GM23248 (cell line): Measurements from ENCODE around the gene WNK2. TPM values are rescaled to one million over a fixed set of nuclear protein-coding genes. Genes with fewer than 3 reads are reported as not detected.

Source experiments
- DNase-seq: peaks from one replicate; pipeline ENCODE4 v3.0.0-alpha.2; 2015
- H2AFZ ChIP-seq: fragments of 200-600 bp; sonication (generic); 2 replicates; pipeline ENCODE4 v1.6.1; 2016; ENCODE audit warnings: antibody characterized with exemption
- H3F3A ChIP-seq: fragments of 200-600 bp; sonication (generic); 2 replicates; pipeline ENCODE4 v1.6.1; 2016; ENCODE audit warnings: mild to moderate bottlenecking, antibody characterized with exemption, mixed run types; ENCODE audit not compliant: insufficient read depth
- H3K27ac ChIP-seq: fragments of 200-600 bp; sonication (generic); 2 replicates; pipeline ENCODE4 v1.5.1; 2016; ENCODE audit warnings: mild to moderate bottlenecking
- H3K27me3 ChIP-seq: fragments of 200-600 bp; sonication (generic); replicated peaks from 2 replicates; pipeline ENCODE4 v1.6.1; 2016; ENCODE audit warnings: mild to moderate bottlenecking; ENCODE audit not compliant: insufficient read depth
- H3K36me3 ChIP-seq: fragments of 200-600 bp; sonication (generic); 2 replicates; pipeline ENCODE4 v1.6.1; 2016; ENCODE audit warnings: low read depth, mild to moderate bottlenecking
- H3K4me1 ChIP-seq: fragments of 200-600 bp; sonication (generic); 2 replicates; pipeline ENCODE4 v1.6.1; 2016; ENCODE audit warnings: mild to moderate bottlenecking; ENCODE audit not compliant: insufficient read depth
- H3K4me2 ChIP-seq: fragments of 200-600 bp; sonication (generic); one replicate; pipeline ENCODE4 v1.6.1; 2016; ENCODE audit warnings: mild to moderate bottlenecking; ENCODE audit not compliant: unreplicated experiment
- H3K4me3 ChIP-seq: fragments of 200-600 bp; sonication (generic); 2 replicates; pipeline ENCODE4 v1.5.1; 2016; ENCODE audit warnings: mild to moderate bottlenecking
- H3K79me2 ChIP-seq: fragments of 200-600 bp; sonication (generic); 2 replicates; pipeline ENCODE4 v1.6.1; 2016; ENCODE audit warnings: mild to moderate bottlenecking; ENCODE audit not compliant: insufficient read depth
- H3K9ac ChIP-seq: fragments of 200-600 bp; sonication (generic); 2 replicates; pipeline ENCODE4 v1.6.1; 2016; ENCODE audit warnings: mild to moderate bottlenecking
- H3K9me2 ChIP-seq: fragments of 200-600 bp; sonication (generic); 2 replicates; pipeline ENCODE4 v1.6.1; 2016; ENCODE audit warnings: mixed run types, mild to moderate bottlenecking, moderate library complexity; ENCODE audit not compliant: insufficient read depth
- H3K9me3 ChIP-seq: fragments of 200-600 bp; sonication (generic); one replicate; pipeline ENCODE4 v1.6.1; 2017; ENCODE audit warnings: low read depth
- H4K20me1 ChIP-seq: fragments of 200-600 bp; sonication (generic); 2 replicates; pipeline ENCODE4 v1.6.0; 2016; ENCODE audit not compliant: insufficient read depth
- EZH2 ChIP-seq: fragments of 200-600 bp; sonication (generic); IDR thresholded peaks from 2 replicates; pipeline ENCODE4 v1.6.1; 2018; ENCODE audit warnings: antibody characterized with exemption, mild to moderate bottlenecking; ENCODE audit not compliant: insufficient read depth, poor library complexity, severe bottlenecking
- EZH2phosphoT487 ChIP-seq: fragments of 200-600 bp; sonication (generic); IDR thresholded peaks from 2 replicates; pipeline ENCODE4 v1.6.1; 2018; ENCODE audit warnings: antibody characterized with exemption, moderate library complexity, mild to moderate bottlenecking, low read depth; ENCODE audit not compliant: insufficient read depth
- WGBS, 2 experiments: methylation state at CpG; one replicate each; pipeline ENCODE4 v1.1.6; 2015 to 2017; ENCODE audit warnings: low lambda C conversion rate in 2 of 2, low coverage in 1 of 2; ENCODE audit errors: missing lambda C conversion rate in 2 of 2; 5-methylcytosine and 5-hydroxymethylcytosine counted together
- in situ Hi-C: fragments of 300-500 bp; cut with MboI; formaldehyde crosslinking; loops from 2 replicates; pipeline ENCODE4 v1.15.0; 2020
- polyA plus RNA-seq: library from polyadenylated mRNA; unstranded; fragments of >200 nt; fragmentation: Nextera tagmentation; extraction: Ambion mirVana; gene quantifications from 2 replicates; pipeline ENCODE4 v1.2.1, GENCODE V29; 2016
- total RNA-seq: library from RNA; depleted of rRNA; stranded (reverse); fragments of >200 nt; shearing (Covaris generic); gene quantifications from 2 replicates; pipeline ENCODE4 v1.2.3, GENCODE V29; 2014

The WNK2 gene
- total and polyA plus RNA-seq, 2 experiments from 2014 or later: not detected

DNA sequence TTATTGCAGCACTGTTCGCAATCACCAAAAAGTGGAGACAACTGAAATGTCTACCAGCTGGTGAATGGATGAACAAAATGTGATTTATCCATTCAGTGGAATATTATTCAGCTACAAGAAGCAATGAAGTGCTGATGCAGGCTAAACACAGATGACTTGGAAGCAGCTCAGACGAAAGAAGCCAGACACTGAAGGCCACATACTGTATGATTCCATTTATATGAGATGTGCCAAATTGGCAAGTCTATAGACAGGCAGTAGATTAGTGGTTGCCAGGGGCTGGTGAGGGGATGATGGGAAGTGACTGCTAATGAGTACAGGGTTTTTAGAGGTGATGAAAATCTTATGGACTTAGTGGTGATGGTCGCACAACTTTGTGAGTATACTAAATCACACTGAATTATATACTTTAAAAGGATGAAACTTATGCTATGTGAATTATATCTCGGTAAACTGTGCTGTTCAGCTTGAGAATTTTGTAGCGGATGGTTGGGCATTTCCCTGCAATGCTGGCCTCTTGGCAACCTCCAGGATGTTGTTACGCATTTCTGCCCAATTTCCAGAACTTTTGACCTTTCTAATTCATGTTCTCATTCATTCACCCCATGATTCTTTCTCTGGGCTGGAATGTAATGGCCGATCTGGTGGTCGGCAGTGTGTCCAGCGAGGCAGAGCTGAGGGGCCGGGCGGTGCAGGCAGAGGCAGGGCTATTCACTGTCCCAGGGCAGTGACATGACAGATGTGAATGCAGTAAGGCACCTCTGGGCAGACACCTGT, 22.0 kb upstream of the WNK2 start:
- H3K4me1 ChIP-seq: no peaks in the 10 kb centered on the region
- no peaks in the 10 kb centered on the region for H3K36me3 ChIP-seq
- DNase-seq: no peak
- 31% methylated on average over 11 of the region's 11 CpGs for WGBS, 2 experiments
- no peaks in the 10 kb centered on the region for H3F3A ChIP-seq
- H3K9me2 ChIP-seq: no peaks in the 10 kb centered on the region
- H2AFZ ChIP-seq: no peak overlapping the region
- no peaks in the 10 kb centered on the region for H4K20me1 ChIP-seq
- in situ Hi-C loops: loop anchor here (10.0 to 25.0 kb wide), 2 partner anchors 143 to 400 kb away; no protein-coding TSS in a partner anchor
- no peak overlapping the region for H3K4me3 ChIP-seq
- no peaks in the 10 kb centered on the region for H3K79me2 ChIP-seq
- H3K9me3 ChIP-seq: no peaks in the 10 kb centered on the region
- H3K9ac ChIP-seq: no peak overlapping the region
- H3K27me3 ChIP-seq: peaks cover 7% of the 10 kb centered on the region; the same call in 1 of the 2 replicates
- TF ChIP-seq EZH2phosphoT487 (no peak), EZH2 (no peak)
- no peak overlapping the region for H3K27ac ChIP-seq
- H3K4me2 ChIP-seq: no peak overlapping the region

DNA sequence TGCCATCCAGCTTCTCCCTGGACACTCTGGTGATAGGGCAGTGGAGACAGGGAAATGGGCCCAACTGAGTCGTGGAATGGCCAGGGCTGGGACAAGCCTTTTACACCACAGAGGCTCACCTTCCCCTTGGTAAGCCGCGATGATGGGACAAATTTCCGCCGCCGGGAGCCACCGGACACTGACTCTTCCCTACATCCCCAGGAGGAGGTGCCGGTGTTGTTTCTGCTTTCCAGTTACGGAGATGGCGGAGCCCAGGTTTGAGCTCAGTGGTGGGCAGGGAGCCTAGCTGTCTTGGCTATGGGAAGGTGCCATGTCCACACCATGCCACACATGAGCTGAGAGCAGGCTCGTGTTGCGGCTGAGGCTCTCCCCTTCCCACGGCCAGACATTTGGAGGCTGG, 19.9 kb upstream of the WNK2 start:
- H4K20me1 ChIP-seq: no peaks in the 10 kb centered on the region
- H3K27ac ChIP-seq: no peak overlapping the region
- no peak overlapping the region for H2AFZ ChIP-seq
- 81 to 92% methylated on average over 12 of the region's 13 CpGs for WGBS, 2 experiments
- no peaks in the 10 kb centered on the region for H3K4me1 ChIP-seq
- H3K9ac ChIP-seq: no peak overlapping the region
- DNase-seq: no peak
- in situ Hi-C loops: loop anchor here (10.0 to 25.0 kb wide), 2 partner anchors 141 to 398 kb away; no protein-coding TSS in a partner anchor
- no peaks in the 10 kb centered on the region for H3K79me2 ChIP-seq
- H3K4me2 ChIP-seq: no peak overlapping the region
- no peaks in the 10 kb centered on the region for H3K9me3 ChIP-seq
- H3K36me3 ChIP-seq: no peaks in the 10 kb centered on the region
- no peak for TF ChIP-seq EZH2phosphoT487
- TF ChIP-seq EZH2: no peak
- no peaks in the 10 kb centered on the region for H3K9me2 ChIP-seq
- H3K27me3 ChIP-seq: peaks cover 7% of the 10 kb centered on the region; the same call in 1 of the 2 replicates
- H3F3A ChIP-seq: no peaks in the 10 kb centered on the region
- H3K4me3 ChIP-seq: no peak overlapping the region

DNA sequence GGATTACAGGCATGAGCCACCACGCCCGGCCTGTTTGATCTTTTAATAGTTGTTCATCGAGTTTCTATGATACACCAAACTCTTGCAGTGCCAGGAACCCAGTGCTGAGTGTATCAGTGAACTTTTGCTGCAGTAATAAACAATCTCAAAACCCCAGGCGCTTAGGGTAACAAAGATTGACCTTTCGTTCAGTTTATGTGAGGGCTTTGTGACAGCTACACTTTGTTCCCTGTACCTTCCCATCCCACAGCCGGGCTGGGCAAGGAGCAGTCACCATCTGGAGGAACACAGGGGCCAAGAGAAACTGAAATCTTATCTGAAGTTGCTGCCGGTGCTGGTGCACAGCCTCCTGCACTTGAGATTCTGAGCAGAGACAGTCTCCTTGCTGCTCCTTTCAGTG, 17.2 kb upstream of the WNK2 start:
- H3K9ac ChIP-seq: no peak overlapping the region
- no peaks in the 10 kb centered on the region for H3K4me1 ChIP-seq
- H3F3A ChIP-seq: no peaks in the 10 kb centered on the region
- DNase-seq: no peak
- no peaks in the 10 kb centered on the region for H3K79me2 ChIP-seq
- TF ChIP-seq EZH2 (no peak), EZH2phosphoT487 (no peak)
- in situ Hi-C loops: loop anchor here (10.0 to 25.0 kb wide), 2 partner anchors 138 to 396 kb away; no protein-coding TSS in a partner anchor
- H4K20me1 ChIP-seq: no peaks in the 10 kb centered on the region
- H3K27me3 ChIP-seq: peaks cover 6% of the 10 kb centered on the region; the same call in 1 of the 2 replicates
- no peaks in the 10 kb centered on the region for H3K9me2 ChIP-seq
- H3K4me3 ChIP-seq: no peak overlapping the region
- H3K36me3 ChIP-seq: no peaks in the 10 kb centered on the region
- 36 to 40% methylated on average over 7 of the region's 7 CpGs for WGBS, 2 experiments
- no peak overlapping the region for H3K4me2 ChIP-seq
- H3K9me3 ChIP-seq: no peaks in the 10 kb centered on the region
- no peak overlapping the region for H3K27ac ChIP-seq
- no peak overlapping the region for H2AFZ ChIP-seq

DNA sequence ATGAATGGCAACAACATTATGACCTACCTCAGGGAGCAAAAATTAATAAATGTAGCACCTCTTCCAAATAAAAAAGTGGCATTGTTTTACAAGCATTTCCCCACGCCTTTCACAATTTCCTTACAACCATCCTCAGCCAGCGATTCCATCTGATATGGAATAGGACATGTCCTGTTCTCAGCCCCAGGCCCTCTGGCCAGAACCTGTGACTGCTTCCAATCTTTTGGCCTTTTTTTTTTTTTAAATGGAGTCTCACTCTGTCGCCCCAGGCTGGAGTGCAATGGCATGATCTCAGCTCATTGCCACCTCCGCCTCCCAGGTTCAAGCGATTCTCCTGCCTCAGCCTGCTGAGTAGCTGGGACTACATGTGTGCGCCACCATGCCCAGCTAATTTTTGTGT, 16.8 kb upstream of the WNK2 start:
- Histone ChIP-seq H3K36me3 (no peaks in the 10 kb centered on the region), H2AFZ (no peak overlapping the region), H3K4me1 (no peaks in the 10 kb centered on the region), H4K20me1 (no peaks in the 10 kb centered on the region), H3K27me3 (peaks cover 5% of the 10 kb centered on the region; the same call in 1 of the 2 replicates), H3K79me2 (no peaks in the 10 kb centered on the region), H3K27ac (no peak overlapping the region), H3F3A (no peaks in the 10 kb centered on the region), H3K9ac (no peak overlapping the region), H3K9me2 (no peaks in the 10 kb centered on the region), H3K4me2 (no peak overlapping the region), H3K9me3 (no peaks in the 10 kb centered on the region), H3K4me3 (no peak overlapping the region)
- WGBS, 2 experiments: 90% methylated on average over 6 of the region's 6 CpGs
- in situ Hi-C loops: loop anchor here (10.0 to 25.0 kb wide), 2 partner anchors 138 to 395 kb away; no protein-coding TSS in a partner anchor
- TF ChIP-seq EZH2 (no peak), EZH2phosphoT487 (no peak)
- no peak for DNase-seq
